CD14-positive monocyte (primary cell): ENCODE results near the gene SIGLEC5. TPM values are rescaled to one million over a fixed set of nuclear protein-coding genes. Genes with fewer than 3 reads are reported as not detected.

Experiments used
- DNase-seq, 3 donors: peaks; one replicate each; pipeline ENCODE4 v3.0.0-alpha.2; 2011 to 2022
- H2AFZ ChIP-seq: 2 replicates; pipeline ENCODE4 v1.6.0; 2012; ENCODE audit warnings: mild to moderate bottlenecking, low read depth, low read length, inconsistent platforms; ENCODE audit not compliant: insufficient read depth, poor library complexity, severe bottlenecking
- H3K27ac ChIP-seq, 2 donors: 1 replicate in 1 of 2; 2 replicates in 1 of 2; pipeline ENCODE4 v1.5.1; 2012 to 2013; ENCODE audit warnings: low read length in 2 of 2, control low read depth in 1 of 2, inconsistent platforms in 1 of 2, low read depth in 1 of 2, mild to moderate bottlenecking in 1 of 2
- H3K27me3 ChIP-seq, 2 donors: one replicate each; pipeline versions ENCODE4 v1.6.0 to v1.6.1; 2011 to 2013; ENCODE audit warnings: low read length in 2 of 2; ENCODE audit not compliant: control insufficient read depth in 2 of 2, insufficient read depth in 2 of 2
- H3K36me3 ChIP-seq, 2 donors: replicated peaks in 1 of 2; 1 replicate in 1 of 2; 2 replicates in 1 of 2; pipeline versions ENCODE4 v1.5.1 to v1.6.1; 2012 to 2013; ENCODE audit warnings: low read length in 2 of 2, control low read depth in 1 of 2, inconsistent platforms in 1 of 2, mild to moderate bottlenecking in 1 of 2; ENCODE audit not compliant: insufficient read depth in 2 of 2, control insufficient read depth in 1 of 2
- H3K4me1 ChIP-seq, 2 donors: 1 replicate in 1 of 2; 2 replicates in 1 of 2; pipeline versions ENCODE4 v1.5.1 to v1.6.1; 2012 to 2013; ENCODE audit warnings: low read length in 2 of 2, control low read depth in 1 of 2, inconsistent platforms in 1 of 2, mild to moderate bottlenecking in 1 of 2, moderate library complexity in 1 of 2; ENCODE audit not compliant: insufficient read depth in 2 of 2, control insufficient read depth in 1 of 2
- H3K4me2 ChIP-seq: replicated peaks from 2 replicates; pipeline ENCODE3; 2012; ENCODE audit warnings: low read length, moderate library complexity, mild to moderate bottlenecking; ENCODE audit not compliant: poor library complexity, severe bottlenecking; ENCODE audit errors: extremely low read depth
- H3K4me3 ChIP-seq, 3 experiments: fragments of 200-600 bp in 1 of 3; sonication (generic) in 1 of 3; replicated peaks in 1 of 3; 1 replicate in 2 of 3; 2 replicates in 1 of 3; pipeline ENCODE4 v1.5.1; 2011 to 2013; ENCODE audit warnings: low read length in 3 of 3, mild to moderate bottlenecking in 3 of 3, control low read depth in 2 of 3, low read depth in 2 of 3, inconsistent platforms in 1 of 3, moderate library complexity in 1 of 3
- H3K79me2 ChIP-seq: 2 replicates; pipeline ENCODE4 v1.6.0; 2012; ENCODE audit warnings: mild to moderate bottlenecking, control low read depth, inconsistent platforms, low read length, moderate library complexity; ENCODE audit not compliant: insufficient read depth
- H3K9ac ChIP-seq: 2 replicates; pipeline ENCODE4 v1.6.0; 2017; ENCODE audit warnings: low read length, mild to moderate bottlenecking; ENCODE audit not compliant: insufficient read depth, poor library complexity, severe bottlenecking
- H3K9me3 ChIP-seq, 2 donors: replicated peaks in 1 of 2; 1 replicate in 1 of 2; 2 replicates in 1 of 2; pipeline versions ENCODE4 v1.5.1 to v1.6.1; 2012 to 2013; ENCODE audit warnings: low read length in 2 of 2, control low read depth in 1 of 2; ENCODE audit not compliant: control insufficient read depth in 1 of 2, insufficient read depth in 1 of 2
- H4K20me1 ChIP-seq: 2 replicates; pipeline ENCODE4 v1.6.0; 2012; ENCODE audit warnings: mild to moderate bottlenecking, low read length, control low read depth, moderate library complexity; ENCODE audit not compliant: insufficient read depth
- H3K27ac Mint-ChIP-seq, 7 donors: one replicate each; pipeline ENCODE4 v1.8.0; 2020; ENCODE audit warnings: mild to moderate bottlenecking in 7 of 7, mixed read lengths in 7 of 7, moderate library complexity in 6 of 7, inconsistent platforms in 2 of 7
- H3K27me3 Mint-ChIP-seq, 3 donors: one replicate each; pipeline ENCODE4 v1.8.0; 2021 to 2022; ENCODE audit warnings: low read depth in 3 of 3, mild to moderate bottlenecking in 3 of 3, mixed read lengths in 3 of 3, moderate library complexity in 3 of 3, inconsistent platforms in 1 of 3
- H3K36me3 Mint-ChIP-seq, 2 donors: one replicate each; pipeline ENCODE4 v1.8.0; 2020; ENCODE audit warnings: mixed read lengths in 2 of 2, inconsistent platforms in 1 of 2, mild to moderate bottlenecking in 1 of 2
- H3K4me1 Mint-ChIP-seq: one replicate; pipeline ENCODE4 v1.8.0; 2020; ENCODE audit warnings: mild to moderate bottlenecking, mixed read lengths
- H3K4me3 Mint-ChIP-seq, 2 donors: one replicate each; pipeline ENCODE4 v1.8.0; 2020; ENCODE audit warnings: mild to moderate bottlenecking in 2 of 2, mixed read lengths in 2 of 2, moderate library complexity in 1 of 2
- H3K9me3 Mint-ChIP-seq, 7 donors: one replicate each; pipeline ENCODE4 v1.8.0; 2020 to 2022; ENCODE audit warnings: mixed read lengths in 7 of 7, mild to moderate bottlenecking in 6 of 7, moderate library complexity in 6 of 7, inconsistent platforms in 2 of 7
- WGBS: methylation state at CpG from one replicate; pipeline ENCODE4 v1.1.5; 2013; ENCODE audit warnings: missing lambda C conversion rate; ENCODE audit not compliant: insufficient coverage; 5-methylcytosine and 5-hydroxymethylcytosine counted together
- intact Hi-C, 2 donors: fragments of 100-400 bp; cut with micrococcal nuclease; formaldehyde crosslinking; loops; one replicate each; pipeline versions ENCODE4 v1.15.0 to v1.15.1; 2023
- polyA plus RNA-seq, 3 donors: library from polyadenylated mRNA; depleted of rRNA in 1 of 3; unstranded in 2 of 3; stranded (reverse) in 1 of 3; fragments of 300-500 nt in 2 of 3; fragments of >200 nt in 1 of 3; fragmentation: Illumina TruSeq in 2 of 3; gene quantifications; 1 replicate in 2 of 3; 2 replicates in 1 of 3; pipeline ENCODE4 v1.2.3, GENCODE V29; 2012 to 2021
- TF ChIP-seq, protein P1 (sequence below): fragments of 200-600 bp; IDR thresholded peaks from one replicate; pipeline ENCODE4 v1.8.0; 2022; ENCODE audit warnings: antibody characterized with exemption, mild to moderate bottlenecking

Gene SIGLEC5
- polyA plus RNA-seq, 3 donors: 10.2 to 12.6 TPM; not detected in 1

DNA sequence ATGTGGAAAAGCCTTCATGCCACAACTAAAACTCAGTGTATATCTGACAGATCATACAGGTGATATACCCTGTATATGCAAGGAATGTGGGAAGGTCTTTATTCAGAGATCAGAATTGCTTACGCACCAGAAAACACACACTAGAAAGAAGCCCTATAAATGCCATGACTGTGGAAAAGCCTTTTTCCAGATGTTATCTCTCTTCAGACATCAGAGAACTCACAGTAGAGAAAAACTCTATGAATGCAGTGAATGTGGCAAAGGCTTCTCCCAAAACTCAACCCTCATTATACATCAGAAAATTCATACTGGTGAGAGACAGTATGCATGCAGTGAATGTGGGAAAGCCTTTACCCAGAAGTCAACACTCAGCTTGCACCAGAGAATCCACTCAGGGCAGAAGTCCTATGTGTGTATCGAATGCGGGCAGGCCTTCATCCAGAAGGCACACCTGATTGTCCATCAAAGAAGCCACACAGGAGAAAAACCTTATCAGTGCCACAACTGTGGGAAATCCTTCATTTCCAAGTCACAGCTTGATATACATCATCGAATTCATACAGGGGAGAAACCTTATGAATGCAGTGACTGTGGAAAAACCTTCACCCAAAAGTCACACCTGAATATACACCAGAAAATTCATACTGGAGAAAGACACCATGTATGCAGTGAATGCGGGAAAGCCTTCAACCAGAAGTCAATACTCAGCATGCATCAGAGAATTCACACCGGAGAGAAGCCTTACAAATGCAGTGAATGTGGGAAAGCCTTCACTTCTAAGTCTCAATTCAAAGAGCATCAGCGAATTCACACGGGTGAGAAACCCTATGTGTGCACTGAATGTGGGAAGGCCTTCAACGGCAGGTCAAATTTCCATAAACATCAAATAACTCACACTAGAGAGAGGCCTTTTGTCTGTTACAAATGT, 42.7 kb downstream of the SIGLEC5 start:
- TF ChIP-seq, protein P1, sequence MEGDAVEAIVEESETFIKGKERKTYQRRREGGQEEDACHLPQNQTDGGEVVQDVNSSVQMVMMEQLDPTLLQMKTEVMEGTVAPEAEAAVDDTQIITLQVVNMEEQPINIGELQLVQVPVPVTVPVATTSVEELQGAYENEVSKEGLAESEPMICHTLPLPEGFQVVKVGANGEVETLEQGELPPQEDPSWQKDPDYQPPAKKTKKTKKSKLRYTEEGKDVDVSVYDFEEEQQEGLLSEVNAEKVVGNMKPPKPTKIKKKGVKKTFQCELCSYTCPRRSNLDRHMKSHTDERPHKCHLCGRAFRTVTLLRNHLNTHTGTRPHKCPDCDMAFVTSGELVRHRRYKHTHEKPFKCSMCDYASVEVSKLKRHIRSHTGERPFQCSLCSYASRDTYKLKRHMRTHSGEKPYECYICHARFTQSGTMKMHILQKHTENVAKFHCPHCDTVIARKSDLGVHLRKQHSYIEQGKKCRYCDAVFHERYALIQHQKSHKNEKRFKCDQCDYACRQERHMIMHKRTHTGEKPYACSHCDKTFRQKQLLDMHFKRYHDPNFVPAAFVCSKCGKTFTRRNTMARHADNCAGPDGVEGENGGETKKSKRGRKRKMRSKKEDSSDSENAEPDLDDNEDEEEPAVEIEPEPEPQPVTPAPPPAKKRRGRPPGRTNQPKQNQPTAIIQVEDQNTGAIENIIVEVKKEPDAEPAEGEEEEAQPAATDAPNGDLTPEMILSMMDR: no peak
- no peak overlapping the region for H3K27ac Mint-ChIP-seq
- Histone ChIP-seq H3K9me3 (peaks cover 13 to 20% of the 10 kb centered on the region in 2 donors), H3K9ac (no peak overlapping the region), H3K4me2 (no peak overlapping the region), H4K20me1 (no peaks in the 10 kb centered on the region), H2AFZ (no peak overlapping the region), H3K4me3 (no peak overlapping the region), H3K36me3 (peaks cover 17 to 44% of the 10 kb centered on the region in 2 donors), H3K27ac (no peak overlapping the region), H3K4me1 (peaks cover 11 to 14% of the 10 kb centered on the region in 2 donors), H3K79me2 (no peaks in the 10 kb centered on the region), H3K27me3 (no peaks in the 10 kb centered on the region)
- intact Hi-C loops: no loop called here
- H3K27me3 Mint-ChIP-seq: peaks cover 0 to 5% (median 3%) of the 10 kb centered on the region in 3 donors
- H3K9me3 Mint-ChIP-seq: peaks cover 5 to 14% (median 11%) of the 10 kb centered on the region in 7 donors
- no peak for DNase-seq
- WGBS: 100% methylated on average over 2 of the region's 9 CpGs
- peaks cover 13% of the 10 kb centered on the region for H3K4me1 Mint-ChIP-seq
- peaks cover 41 to 42% of the 10 kb centered on the region in 2 donors for H3K36me3 Mint-ChIP-seq
- H3K4me3 Mint-ChIP-seq: no peak overlapping the region

DNA sequence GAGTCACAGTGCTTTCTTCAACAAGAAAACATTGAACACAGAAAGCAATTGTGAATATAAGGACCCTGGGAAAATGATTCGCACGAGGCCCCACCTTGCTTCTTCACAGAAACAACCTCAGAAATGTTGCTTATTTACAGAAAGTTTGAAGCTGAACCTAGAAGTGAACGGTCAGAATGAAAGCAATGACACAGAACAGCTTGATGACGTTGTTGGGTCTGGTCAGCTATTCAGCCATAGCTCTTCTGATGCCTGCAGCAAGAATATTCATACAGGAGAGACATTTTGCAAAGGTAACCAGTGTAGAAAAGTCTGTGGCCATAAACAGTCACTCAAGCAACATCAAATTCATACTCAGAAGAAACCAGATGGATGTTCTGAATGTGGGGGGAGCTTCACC, 43.4 kb downstream of the SIGLEC5 start:
- Histone ChIP-seq H3K27me3 (no peaks in the 10 kb centered on the region), H3K9ac (no peak overlapping the region), H2AFZ (no peak overlapping the region), H3K4me2 (no peak overlapping the region), H3K36me3 (peaks cover 21 to 51% of the 10 kb centered on the region in 2 donors), H4K20me1 (no peaks in the 10 kb centered on the region), H3K4me3 (no peak overlapping the region), H3K27ac (no peak overlapping the region), H3K9me3 (peaks cover 13 to 20% of the 10 kb centered on the region in 2 donors), H3K79me2 (no peaks in the 10 kb centered on the region), H3K4me1 (peaks cover 11 to 14% of the 10 kb centered on the region in 2 donors)
- Mint-ChIP-seq H3K27me3 (peaks cover 0 to 2% (median 0%) of the 10 kb centered on the region in 3 donors), H3K36me3 (peaks cover 46 to 50% of the 10 kb centered on the region in 2 donors), H3K4me1 (peaks cover 13% of the 10 kb centered on the region), H3K4me3 (no peak overlapping the region), H3K9me3 (peaks cover 5 to 14% (median 11%) of the 10 kb centered on the region in 7 donors), H3K27ac (no peak overlapping the region)
- DNase-seq: no peak
- TF ChIP-seq, protein P1: no peak
- intact Hi-C loops: no loop called here
- 100% methylated on average over 1 of the region's 4 CpGs for WGBS
